ENCODE results near the gene GAREM1.
"Not testable (repeated sequence)": the region's sequence is repeated elsewhere in the genome, so short reads cannot be mapped to it uniquely, and the experiment has no call there.

The GAREM1 gene

GRCh38 chr18:32249147-32249929 is 221.3 kb downstream of the GAREM1 start:
- DNase-seq, result no peak

GRCh38 chr18:32244881-32245280 is 225.8 kb downstream of the GAREM1 start:
- no peak for DNase-seq

GRCh38 chr18:32243358-32243757 is 227.3 kb downstream of the GAREM1 start:
- DNase-seq, result no peak

GRCh38 chr18:32242395-32242794 is 228.3 kb downstream of the GAREM1 start:
- no peak for DNase-seq

DNA sequence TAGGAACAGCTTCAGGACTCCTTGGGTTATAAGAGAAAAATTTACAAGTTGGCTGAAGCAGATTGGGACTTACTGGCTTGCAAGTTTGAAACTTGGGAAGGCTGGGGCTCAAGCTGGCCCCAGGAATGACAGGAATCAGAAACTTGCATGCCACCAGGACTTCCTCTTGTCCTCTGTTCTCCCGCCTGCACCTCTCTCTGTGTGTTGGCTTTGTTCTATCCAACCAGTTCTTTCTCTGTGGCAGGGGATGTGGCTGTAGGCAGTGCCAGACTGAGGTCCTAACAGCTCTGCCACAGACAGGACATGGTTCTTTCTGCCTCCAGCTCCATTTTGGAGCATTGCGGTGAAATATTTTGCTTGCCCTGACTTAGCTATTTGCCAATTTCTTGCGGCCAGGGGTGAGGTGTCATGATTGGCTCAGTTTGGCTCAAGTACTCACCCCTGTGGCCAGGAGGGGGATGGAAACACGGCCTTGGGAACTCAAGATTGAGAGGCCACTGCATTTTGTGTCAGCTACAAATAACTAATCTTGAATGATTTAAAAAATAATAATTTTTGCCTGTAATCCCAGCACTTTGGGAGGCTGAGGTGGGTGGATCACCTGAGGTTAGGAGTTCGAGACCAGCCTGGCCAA is 231.9 kb downstream of the GAREM1 start:
- no peak for DNase-seq

DNA sequence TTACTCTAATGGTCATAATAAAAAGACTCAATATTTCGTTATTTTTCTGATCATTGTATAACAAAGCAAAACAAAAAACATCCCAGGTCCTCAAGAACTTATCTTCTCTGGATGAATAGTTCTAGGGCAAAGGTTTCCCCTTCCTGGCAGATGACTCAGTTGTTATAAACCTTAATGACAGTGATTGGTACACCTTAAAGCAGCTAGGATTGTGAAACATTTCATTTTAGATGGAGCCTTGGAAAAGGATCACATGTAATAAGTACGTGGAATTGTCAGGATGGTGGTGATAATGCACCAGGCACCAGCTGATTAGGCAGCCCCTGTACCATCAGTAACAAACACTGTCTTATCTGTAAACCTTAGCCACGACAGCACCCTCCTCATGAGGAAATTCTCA is 233.6 kb downstream of the GAREM1 start:
- DNase-seq, result no peak

- not testable (repeated sequence) for DNase-seq
Measured at GRCh38 chr18:32233348-32233747, 237.3 kb downstream of the GAREM1 start.

GRCh38 chr18:32219431-32220018 is 251.2 kb downstream of the GAREM1 start:
- DNase-seq, result no peak

- DNase-seq, result no peak
Measured at GRCh38 chr18:32216390-32216789, 254.3 kb downstream of the GAREM1 start.

DNA sequence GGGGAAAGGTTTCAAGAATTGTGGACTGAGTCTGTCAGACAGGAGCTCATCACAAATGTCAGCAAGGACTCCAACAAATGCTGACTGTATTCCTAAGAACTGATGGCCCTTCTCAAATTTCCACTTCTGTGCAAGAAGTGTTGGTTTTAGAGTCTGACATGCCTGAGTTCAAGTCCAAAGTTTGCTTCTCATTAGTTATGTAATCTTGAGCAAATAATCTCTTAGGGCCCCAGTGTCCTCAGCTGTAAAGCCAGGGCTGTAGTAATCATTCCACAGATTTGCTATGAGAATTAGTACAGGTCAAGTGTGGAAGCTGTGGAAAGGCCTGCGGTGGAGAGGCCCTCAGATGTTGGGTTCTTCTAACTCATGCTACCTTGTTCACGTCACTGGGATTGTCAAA is 257.0 kb downstream of the GAREM1 start:
- DNase-seq, result no peak
